Endothelial cell of umbilical vein (primary cell): Measurements from ENCODE around the gene RIPOR3. TPM values are rescaled to one million over a fixed set of nuclear protein-coding genes. Genes with fewer than 3 reads are reported as not detected.

ENCODE experiments used
- BruUV-seq: library from RNA; stranded (reverse); fragments of 400-500 nt; replicated peaks from 2 replicates; lab custom pipeline; 2021; lab: Mats Ljungman, UMichigan
- CTCF ChIA-PET: fragments of 300-600, 350-600 bp; sonication (Branson Sonifier 250); formaldehyde crosslinking; loops from one replicate; lab custom pipeline; 2021; ENCODE audit warnings: antibody characterized with exemption, inconsistent platforms; lab: Charles Lee
- POLR2A ChIA-PET: fragments of 300-600, 350-600 bp; sonication (Branson Sonifier 250); formaldehyde crosslinking; loops from one replicate; lab custom pipeline; 2021; ENCODE audit warnings: antibody characterized with exemption, inconsistent platforms; lab: Charles Lee
- DNase-seq: peaks from one replicate; pipeline ENCODE4 v3.0.0-alpha.2; 2011; ENCODE audit warnings: low read depth, low spot score
- FAIRE-seq: peaks from 2 replicates; lab custom pipeline; 2011; peaks lifted over from hg19 to GRCh38; lab: Jason Lieb, UNC
- H2AFZ ChIP-seq: 2 replicates; pipeline ENCODE4 v1.6.0; 2012; ENCODE audit warnings: low read depth, low read length, control low read depth, inconsistent platforms
- H3K27ac ChIP-seq: 2 replicates; pipeline ENCODE4 v1.5.1; 2011; ENCODE audit warnings: low read depth, mild to moderate bottlenecking, control low read depth, low read length, moderate library complexity; ENCODE audit not compliant: insufficient read depth
- H3K27me3 ChIP-seq, 2 experiments: 2 replicates each; pipeline versions ENCODE4 v1.6.0 to v1.6.1; 2011; ENCODE audit warnings: low read length in 2 of 2, mixed read lengths in 1 of 2; ENCODE audit not compliant: control insufficient read depth in 2 of 2, insufficient read depth in 2 of 2
- H3K36me3 ChIP-seq, 2 experiments: 2 replicates in 1 of 2; 3 replicates in 1 of 2; pipeline ENCODE4 v1.5.1; 2011; ENCODE audit warnings: low read length in 2 of 2, mild to moderate bottlenecking in 1 of 2, moderate library complexity in 1 of 2; ENCODE audit not compliant: control insufficient read depth in 2 of 2, insufficient read depth in 2 of 2; ENCODE audit errors: extremely low read depth in 1 of 2
- H3K4me1 ChIP-seq: 3 replicates; pipeline ENCODE4 v1.5.1; 2011; ENCODE audit warnings: mild to moderate bottlenecking, low read length; ENCODE audit not compliant: control insufficient read depth, insufficient read depth; ENCODE audit errors: extremely low read depth
- H3K4me2 ChIP-seq: 2 replicates; pipeline ENCODE4 v1.6.1; 2011; ENCODE audit warnings: low read length, control low read depth, mixed read lengths; ENCODE audit not compliant: insufficient read depth
- H3K4me3 ChIP-seq, 3 experiments: fragments of 200-600 bp in 1 of 3; sonication (generic), shearing (Covaris generic) in 1 of 3; replicated peaks in 1 of 3; 2 replicates each; pipeline ENCODE4 v1.5.1; 2011 to 2016; ENCODE audit warnings: control low read depth in 3 of 3, low read length in 3 of 3, mild to moderate bottlenecking in 2 of 3, inconsistent platforms in 1 of 3, low read depth in 1 of 3, moderate library complexity in 1 of 3; ENCODE audit not compliant: insufficient read depth in 1 of 3
- H3K79me2 ChIP-seq: 2 replicates; pipeline ENCODE4 v1.6.0; 2012; ENCODE audit warnings: low read length, inconsistent platforms; ENCODE audit not compliant: control insufficient read depth, insufficient read depth
- H3K9ac ChIP-seq: replicated peaks from 2 replicates; pipeline ENCODE3; 2011; ENCODE audit warnings: low read length, control low read depth; ENCODE audit not compliant: insufficient read depth; ENCODE audit errors: extremely low read depth
- H3K9me1 ChIP-seq: replicated peaks from 3 replicates; pipeline ENCODE4 v1.6.0; 2011; ENCODE audit warnings: mild to moderate bottlenecking, low read length; ENCODE audit not compliant: control insufficient read depth, insufficient read depth; ENCODE audit errors: extremely low read depth
- H3K9me3 ChIP-seq: replicated peaks from 2 replicates; pipeline ENCODE4 v1.5.1; 2012; ENCODE audit warnings: low read length, inconsistent platforms; ENCODE audit not compliant: control insufficient read depth, insufficient read depth
- H4K20me1 ChIP-seq: replicated peaks from 2 replicates; pipeline ENCODE3; 2011; ENCODE audit warnings: mild to moderate bottlenecking, low read length; ENCODE audit not compliant: control insufficient read depth, insufficient read depth; ENCODE audit errors: extremely low read depth
- CTCF ChIP-seq, 2 donors: IDR thresholded peaks; 1 replicate in 1 of 2; 2 replicates in 1 of 2; pipeline ENCODE4 v1.5.1; 2011; ENCODE audit warnings: low read length in 2 of 2, mild to moderate bottlenecking in 2 of 2, moderate library complexity in 2 of 2, control low read depth in 1 of 2, inconsistent platforms in 1 of 2, low read depth in 1 of 2; ENCODE audit not compliant: insufficient read depth in 1 of 2; ENCODE audit errors: extremely low read depth in 1 of 2
- FOS ChIP-seq: IDR thresholded peaks from 2 replicates; pipeline ENCODE4 v1.6.1; 2011; ENCODE audit warnings: mild to moderate bottlenecking, low read length, moderate library complexity, borderline replicate concordance; ENCODE audit not compliant: insufficient read depth
- GATA2 ChIP-seq: IDR thresholded peaks from 2 replicates; pipeline ENCODE4 v1.7.0; 2011; ENCODE audit warnings: low read depth, mild to moderate bottlenecking, moderate library complexity, mixed read lengths, low read length; ENCODE audit not compliant: insufficient read length, insufficient read depth
- JUN ChIP-seq: IDR thresholded peaks from 2 replicates; pipeline ENCODE4 v1.6.1; 2011; ENCODE audit warnings: borderline replicate concordance, low read depth; ENCODE audit not compliant: insufficient read length, insufficient read depth
- MYC ChIP-seq: IDR thresholded peaks from one replicate; pipeline ENCODE4 v1.6.1; 2011; ENCODE audit warnings: mild to moderate bottlenecking, low read depth, low read length
- POLR2A ChIP-seq: IDR thresholded peaks from 2 replicates; pipeline ENCODE4 v1.6.1; 2012; ENCODE audit warnings: low read depth, mild to moderate bottlenecking, control low read depth, low read length
- POLR2AphosphoS5 ChIP-seq: IDR thresholded peaks from 2 replicates; pipeline ENCODE4 v1.6.1; 2012; ENCODE audit warnings: low read depth, mild to moderate bottlenecking, control low read depth, low read length, moderate library complexity; ENCODE audit not compliant: insufficient read depth
- dilution Hi-C: fragments of 300-500 bp; cut with MboI; formaldehyde crosslinking; loops from one replicate; pipeline ENCODE4 v1.15.0; 2019; ENCODE audit warnings: low sequenced_read_pairs; ENCODE audit not compliant: extremely low pct_ligation_motif_present
- intact Hi-C: fragments of 100-400 bp; cut with micrococcal nuclease; formaldehyde crosslinking; loops from one replicate; pipeline ENCODE4 v1.10.0; 2022
- polyA plus RNA-seq, 4 experiments: library from polyadenylated mRNA; depleted of rRNA in 3 of 4; stranded (reverse) in 3 of 4; unstranded in 1 of 4; fragments of >200 nt; gene quantifications; 2 replicates each; pipeline versions ENCODE4 v1.2.1 to v1.2.3, GENCODE V29; 2011 to 2012; ENCODE audit warnings: missing spikeins in 1 of 4
- total RNA-seq: library from RNA; stranded (reverse); gene quantifications from 2 replicates; pipeline ENCODE4 v1.2.3, GENCODE V29; 2021
- TF ChIP-seq, protein P1 (sequence below): IDR thresholded peaks from 2 replicates; pipeline ENCODE4 v1.6.1; 2011; ENCODE audit not compliant: insufficient read depth, insufficient read length

RIPOR3 gene
- total and polyA plus RNA-seq, 2 donors (not counting 3 experiments of a cell fraction or from before 2014, with no cell fraction given), result not detected

GRCh38 chr20:50651676-50652075 lies 39.7 kb downstream of the RIPOR3 start:
- Histone ChIP-seq H3K9me1 (no peaks in the 10 kb centered on the region), H3K27me3 (peaks cover 0 to 1% of the 10 kb centered on the region in 2 experiments), H4K20me1 (no peaks in the 10 kb centered on the region), H3K4me3 (no peak overlapping the region), H3K36me3 (no peaks in the 10 kb centered on the region), H3K4me1 (no peaks in the 10 kb centered on the region), H3K9ac (no peak overlapping the region), H2AFZ (no peak overlapping the region), H3K4me2 (no peak overlapping the region), H3K9me3 (no peaks in the 10 kb centered on the region), H3K27ac (no peak overlapping the region), H3K79me2 (no peaks in the 10 kb centered on the region)
- FAIRE-seq, result no peak
- CTCF ChIA-PET, result interaction anchor here (0.7 to 1.8 kb wide), 3 partner anchors 16 to 330 kb away, joined by 3 to 5 read pairs (median 4); no protein-coding TSS in a partner anchor
- dilution Hi-C loops (no loop called here), intact Hi-C loops (no loop called here)
- no peak for DNase-seq
- POLR2A ChIA-PET, result no interaction called here
- TF ChIP-seq POLR2A, result no peak
- no peak for TF ChIP-seq CTCF (IDR thresholded peaks at IDR 0.05; ENCODE audit: extremely low read depth in 1 of 2, insufficient read depth in 1 of 2, low read depth in 1 of 2, low read length in 2 of 2)
- no peak for TF ChIP-seq JUN
- no peak for TF ChIP-seq POLR2AphosphoS5
- TF ChIP-seq MYC, result no peak
- TF ChIP-seq FOS, result no peak
- TF ChIP-seq GATA2, result no peak
- TF ChIP-seq, protein P1, sequence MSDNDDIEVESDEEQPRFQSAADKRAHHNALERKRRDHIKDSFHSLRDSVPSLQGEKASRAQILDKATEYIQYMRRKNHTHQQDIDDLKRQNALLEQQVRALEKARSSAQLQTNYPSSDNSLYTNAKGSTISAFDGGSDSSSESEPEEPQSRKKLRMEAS, result no peak
- BruUV-seq, result no TSS peak
